ENCODE measurements around the gene DPP4.

GRCh38 chr2:161990036-161990435 lies 84.0 kb downstream of the DPP4 start:
- TF ChIP-seq, protein P1, sequence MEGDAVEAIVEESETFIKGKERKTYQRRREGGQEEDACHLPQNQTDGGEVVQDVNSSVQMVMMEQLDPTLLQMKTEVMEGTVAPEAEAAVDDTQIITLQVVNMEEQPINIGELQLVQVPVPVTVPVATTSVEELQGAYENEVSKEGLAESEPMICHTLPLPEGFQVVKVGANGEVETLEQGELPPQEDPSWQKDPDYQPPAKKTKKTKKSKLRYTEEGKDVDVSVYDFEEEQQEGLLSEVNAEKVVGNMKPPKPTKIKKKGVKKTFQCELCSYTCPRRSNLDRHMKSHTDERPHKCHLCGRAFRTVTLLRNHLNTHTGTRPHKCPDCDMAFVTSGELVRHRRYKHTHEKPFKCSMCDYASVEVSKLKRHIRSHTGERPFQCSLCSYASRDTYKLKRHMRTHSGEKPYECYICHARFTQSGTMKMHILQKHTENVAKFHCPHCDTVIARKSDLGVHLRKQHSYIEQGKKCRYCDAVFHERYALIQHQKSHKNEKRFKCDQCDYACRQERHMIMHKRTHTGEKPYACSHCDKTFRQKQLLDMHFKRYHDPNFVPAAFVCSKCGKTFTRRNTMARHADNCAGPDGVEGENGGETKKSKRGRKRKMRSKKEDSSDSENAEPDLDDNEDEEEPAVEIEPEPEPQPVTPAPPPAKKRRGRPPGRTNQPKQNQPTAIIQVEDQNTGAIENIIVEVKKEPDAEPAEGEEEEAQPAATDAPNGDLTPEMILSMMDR (conservative IDR thresholded peaks at IDR 0.05; ENCODE audit: low read length), result no peak
- TF ChIP-seq EZH2phosphoT487 (IDR thresholded peaks at IDR 0.05; ENCODE audit: borderline replicate concordance, low read depth, low read length), result no peak

Data from OCI-LY7 (cell line).